ENCODE results near the gene CRTAC1. TPM values are rescaled to one million over a fixed set of nuclear protein-coding genes. Genes with fewer than 3 reads are reported as not detected.

Gene CRTAC1
- polyA plus RNA-seq, 1 of the 3 experiments (the other 2 are of a cell fraction): 0.05 TPM

DNA sequence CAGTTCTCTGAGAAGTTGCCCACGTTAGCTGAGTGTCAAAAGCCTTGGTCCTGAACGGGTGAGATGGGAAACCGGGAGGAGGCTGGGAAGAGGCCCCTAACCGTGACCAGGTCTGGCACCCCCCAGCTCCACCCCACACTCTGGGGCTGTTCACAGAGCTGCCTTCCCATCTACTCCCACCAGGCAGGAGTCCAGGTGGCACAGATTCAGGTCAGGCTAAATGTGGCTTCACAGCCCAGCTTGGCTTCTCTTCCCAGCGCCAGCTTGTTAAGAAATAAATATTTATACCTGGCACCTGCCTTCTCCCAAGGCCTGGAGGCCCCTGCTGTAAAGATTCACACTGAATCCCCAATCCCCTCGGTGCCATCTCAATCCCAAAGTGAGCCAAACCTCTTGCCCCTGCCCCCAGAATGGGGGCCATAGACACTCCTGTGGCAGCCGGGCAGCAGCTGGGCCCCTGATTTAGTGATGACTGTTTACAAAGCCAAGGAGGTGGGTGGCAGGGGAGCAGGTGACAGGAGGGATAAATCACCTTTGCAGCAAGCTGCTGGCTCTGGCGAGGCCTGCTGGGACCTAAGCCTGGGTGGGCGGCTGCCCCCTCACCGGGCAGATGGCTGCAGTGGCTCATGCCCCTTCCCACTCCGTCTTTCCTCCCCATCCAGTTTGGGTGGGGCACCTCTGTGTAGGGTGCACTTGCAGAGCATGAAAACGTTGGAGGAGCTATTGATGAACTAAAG lies 108.2 kb downstream of the CRTAC1 start:
- POLR2A ChIA-PET: no interaction called here
- H3F3A ChIP-seq (replicated peaks; ENCODE audit: insufficient read depth): no peaks in the 10 kb centered on the region
- H4K20me1 ChIP-seq (ENCODE audit: insufficient read depth): no peaks in the 10 kb centered on the region
- H3K27ac ChIP-seq (ENCODE audit: low read depth in 2 of 2, low read length in 1 of 2): no peak overlapping the region
- no peaks in the 10 kb centered on the region for H3K4me1 ChIP-seq (ENCODE audit: control insufficient read depth in 1 of 2, insufficient read depth in 2 of 2, low read depth in 1 of 2, low read length in 1 of 2)
- DNase-seq: no peak
- H2AFZ ChIP-seq (ENCODE audit: low read depth): no peak overlapping the region
- no peaks in the 10 kb centered on the region; the same call in 1 of the 2 replicates for H3K27me3 ChIP-seq (ENCODE audit: insufficient read depth)
- no peak for TF ChIP-seq CHD2 (IDR thresholded peaks at IDR 0.05; ENCODE audit: low read length, partially characterized antibody)
- TF ChIP-seq GABPA (IDR thresholded peaks at IDR 0.05; ENCODE audit: low read depth): no peak
- no peak for TF ChIP-seq JUND (IDR thresholded peaks at IDR 0.05)
- TF ChIP-seq, protein P1, sequence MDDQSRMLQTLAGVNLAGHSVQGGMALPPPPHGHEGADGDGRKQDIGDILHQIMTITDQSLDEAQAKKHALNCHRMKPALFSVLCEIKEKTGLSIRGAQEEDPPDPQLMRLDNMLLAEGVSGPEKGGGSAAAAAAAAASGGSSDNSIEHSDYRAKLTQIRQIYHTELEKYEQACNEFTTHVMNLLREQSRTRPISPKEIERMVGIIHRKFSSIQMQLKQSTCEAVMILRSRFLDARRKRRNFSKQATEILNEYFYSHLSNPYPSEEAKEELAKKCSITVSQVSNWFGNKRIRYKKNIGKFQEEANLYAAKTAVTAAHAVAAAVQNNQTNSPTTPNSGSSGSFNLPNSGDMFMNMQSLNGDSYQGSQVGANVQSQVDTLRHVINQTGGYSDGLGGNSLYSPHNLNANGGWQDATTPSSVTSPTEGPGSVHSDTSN (IDR thresholded peaks at IDR 0.05): no peak
- no peak for TF ChIP-seq FOXM1 (IDR thresholded peaks at IDR 0.05; ENCODE audit: low read depth)
- TF ChIP-seq GATA2 (CRISPR knock-in tag; IDR thresholded peaks at IDR 0.05): no peak
- TF ChIP-seq POLR2AphosphoS5 (IDR thresholded peaks at IDR 0.05; ENCODE audit: low read depth, low read length): no peak
- no peak for TF ChIP-seq ELF1 (IDR thresholded peaks at IDR 0.05)
- TF ChIP-seq, protein P2, sequence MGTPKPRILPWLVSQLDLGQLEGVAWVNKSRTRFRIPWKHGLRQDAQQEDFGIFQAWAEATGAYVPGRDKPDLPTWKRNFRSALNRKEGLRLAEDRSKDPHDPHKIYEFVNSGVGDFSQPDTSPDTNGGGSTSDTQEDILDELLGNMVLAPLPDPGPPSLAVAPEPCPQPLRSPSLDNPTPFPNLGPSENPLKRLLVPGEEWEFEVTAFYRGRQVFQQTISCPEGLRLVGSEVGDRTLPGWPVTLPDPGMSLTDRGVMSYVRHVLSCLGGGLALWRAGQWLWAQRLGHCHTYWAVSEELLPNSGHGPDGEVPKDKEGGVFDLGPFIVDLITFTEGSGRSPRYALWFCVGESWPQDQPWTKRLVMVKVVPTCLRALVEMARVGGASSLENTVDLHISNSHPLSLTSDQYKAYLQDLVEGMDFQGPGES (IDR thresholded peaks at IDR 0.05; ENCODE audit: low read depth, low read length): no peak
- TF ChIP-seq, protein P3, sequence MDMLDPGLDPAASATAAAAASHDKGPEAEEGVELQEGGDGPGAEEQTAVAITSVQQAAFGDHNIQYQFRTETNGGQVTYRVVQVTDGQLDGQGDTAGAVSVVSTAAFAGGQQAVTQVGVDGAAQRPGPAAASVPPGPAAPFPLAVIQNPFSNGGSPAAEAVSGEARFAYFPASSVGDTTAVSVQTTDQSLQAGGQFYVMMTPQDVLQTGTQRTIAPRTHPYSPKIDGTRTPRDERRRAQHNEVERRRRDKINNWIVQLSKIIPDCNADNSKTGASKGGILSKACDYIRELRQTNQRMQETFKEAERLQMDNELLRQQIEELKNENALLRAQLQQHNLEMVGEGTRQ (IDR thresholded peaks at IDR 0.05; ENCODE audit: borderline replicate concordance, low read depth, low read length): no peak
- no peak for TF ChIP-seq RCOR1 (IDR thresholded peaks at IDR 0.05; ENCODE audit: low read length)
- TF ChIP-seq MEF2A (IDR thresholded peaks at IDR 0.05; ENCODE audit: borderline replicate concordance, low read depth): no peak
- TF ChIP-seq TCF12 (IDR thresholded peaks at IDR 0.05): no peak
- no peak for TF ChIP-seq EP300 (IDR thresholded peaks at IDR 0.05; ENCODE audit: borderline replicate concordance in 1 of 2, low read depth in 1 of 2, low read length in 1 of 2)
- TF ChIP-seq MXI1 (IDR thresholded peaks at IDR 0.05; ENCODE audit: low read depth, low read length): no peak
- H3K4me3 ChIP-seq (ENCODE audit: low read depth in 2 of 2, low read length in 1 of 2): no peak overlapping the region
- H3K4me2 ChIP-seq: no peak overlapping the region
- CTCF ChIA-PET: interaction anchor here (0.8 to 12.3 kb wide), 3 partner anchors 18 to 122 kb away, joined by 3 to 319 read pairs (median 5); no protein-coding TSS in a partner anchor
- no peaks in the 10 kb centered on the region for H3K79me2 ChIP-seq (ENCODE audit: insufficient read depth)
- 35% methylated on average over 11 of the region's 12 CpGs for WGBS (ENCODE audit: low lambda C conversion rate)
- H3K36me3 ChIP-seq (replicated peaks in 1 of 2; ENCODE audit: control insufficient read depth in 1 of 2, insufficient read depth in 2 of 2, low read length in 1 of 2): no peaks in the 10 kb centered on the region
- no peaks in the 10 kb centered on the region for H3K9me2 ChIP-seq
- H3K9ac ChIP-seq: no peak overlapping the region
- no peaks in the 10 kb centered on the region for H3K9me3 ChIP-seq

DNA sequence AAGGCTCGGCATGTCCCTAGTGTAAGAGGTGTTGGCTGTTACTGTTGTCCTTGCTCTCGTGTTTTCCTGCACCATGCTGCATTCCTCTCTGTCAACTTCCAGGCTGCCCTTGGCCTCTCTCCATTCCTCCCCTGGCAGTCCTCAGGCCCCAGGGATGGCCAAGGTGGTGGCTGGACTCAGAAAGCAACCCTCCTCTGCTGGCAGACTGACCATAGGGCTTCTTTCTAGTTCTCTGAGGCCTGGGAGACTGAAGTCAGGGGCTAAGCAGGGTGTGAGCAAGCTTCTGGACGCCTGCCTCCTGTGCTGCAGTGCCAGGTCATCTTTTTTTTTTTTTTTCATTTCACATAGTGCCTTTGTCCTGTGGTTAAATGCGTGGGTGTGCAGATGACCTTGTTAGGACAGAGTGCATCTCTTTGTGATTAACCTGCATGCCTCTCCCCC lies 108.8 kb downstream of the CRTAC1 start:
- 14% methylated on average over 4 of the region's 4 CpGs for WGBS (ENCODE audit: low lambda C conversion rate)
- H3K79me2 ChIP-seq (ENCODE audit: insufficient read depth): no peaks in the 10 kb centered on the region
- no peaks in the 10 kb centered on the region for H3F3A ChIP-seq (replicated peaks; ENCODE audit: insufficient read depth)
- no peak for DNase-seq
- H4K20me1 ChIP-seq (ENCODE audit: insufficient read depth): no peaks in the 10 kb centered on the region
- no peak overlapping the region for H3K27ac ChIP-seq (ENCODE audit: low read depth in 2 of 2, low read length in 1 of 2)
- no peaks in the 10 kb centered on the region for H3K9me3 ChIP-seq
- H3K36me3 ChIP-seq (replicated peaks in 1 of 2; ENCODE audit: control insufficient read depth in 1 of 2, insufficient read depth in 2 of 2, low read length in 1 of 2): no peaks in the 10 kb centered on the region
- no peak overlapping the region for H3K9ac ChIP-seq
- no peaks in the 10 kb centered on the region; the same call in 1 of the 2 replicates for H3K27me3 ChIP-seq (ENCODE audit: insufficient read depth)
- ChIA-PET CTCF (interaction anchor here (0.8 to 12.3 kb wide), 3 partner anchors 18 to 122 kb away, joined by 3 to 319 read pairs (median 5); no protein-coding TSS in a partner anchor), POLR2A (no interaction called here)
- H2AFZ ChIP-seq (ENCODE audit: low read depth): no peak overlapping the region
- H3K4me2 ChIP-seq: no peak overlapping the region
- H3K9me2 ChIP-seq: no peaks in the 10 kb centered on the region
- H3K4me3 ChIP-seq (ENCODE audit: low read depth in 2 of 2, low read length in 1 of 2): no peak overlapping the region
- no peaks in the 10 kb centered on the region for H3K4me1 ChIP-seq (ENCODE audit: control insufficient read depth in 1 of 2, insufficient read depth in 2 of 2, low read depth in 1 of 2, low read length in 1 of 2)
- TF ChIP-seq, protein P1 (IDR thresholded peaks at IDR 0.05): no peak
- TF ChIP-seq POLR2AphosphoS5 (IDR thresholded peaks at IDR 0.05; ENCODE audit: low read depth, low read length) (no peak), TAF1 (IDR thresholded peaks at IDR 0.05; ENCODE audit: borderline replicate concordance, low read depth, low read length) (no peak), EZH2phosphoT487 (IDR thresholded peaks at IDR 0.05; ENCODE audit: borderline replicate concordance, low read depth) (no peak), CHD2 (IDR thresholded peaks at IDR 0.05; ENCODE audit: low read length, partially characterized antibody) (no peak), FOXM1 (IDR thresholded peaks at IDR 0.05; ENCODE audit: low read depth) (no peak), GABPA (IDR thresholded peaks at IDR 0.05; ENCODE audit: low read depth) (no peak), NRF1 (IDR thresholded peaks at IDR 0.05; ENCODE audit: low read depth, low read length) (no peak)
- TF ChIP-seq, protein P2 (IDR thresholded peaks at IDR 0.05; ENCODE audit: low read depth, low read length): no peak
- TF ChIP-seq, protein P4, sequence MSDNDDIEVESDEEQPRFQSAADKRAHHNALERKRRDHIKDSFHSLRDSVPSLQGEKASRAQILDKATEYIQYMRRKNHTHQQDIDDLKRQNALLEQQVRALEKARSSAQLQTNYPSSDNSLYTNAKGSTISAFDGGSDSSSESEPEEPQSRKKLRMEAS (IDR thresholded peaks at IDR 0.05; ENCODE audit: low read depth): no peak
